MM.1S (cell line): ENCODE results near the gene SORCS2.

Experiments
- CTCF ChIP-seq: fragments of 300-600 bp; sonication (generic); IDR thresholded peaks from 2 replicates; pipeline ENCODE4 v1.5.1; 2016; ENCODE audit warnings: antibody characterized with exemption, low read length, mixed read lengths
- EZH2 ChIP-seq: fragments of 300-600 bp; sonication (generic); optimal IDR thresholded peaks from 2 replicates; pipeline ENCODE3; 2017; ENCODE audit warnings: low read depth, mild to moderate bottlenecking, antibody characterized with exemption, low read length, mixed read lengths
- EZH2phosphoT487 ChIP-seq: fragments of 300-600 bp; sonication (generic); IDR thresholded peaks from 2 replicates; pipeline ENCODE4 v1.6.1; 2018; ENCODE audit warnings: antibody characterized with exemption, low read length

- TF ChIP-seq CTCF (no peak), EZH2phosphoT487 (no peak), EZH2 (no peak)
Measured at GRCh38 chr4:7434141-7434765, 241.9 kb downstream of the SORCS2 start.
